Ishikawa (cell line): ENCODE data around the gene LRRC49.

ENCODE experiments used
- CEBPB ChIP-seq: IDR thresholded peaks from 2 replicates; pipeline ENCODE4 v1.6.1; 2012
- CREB1 ChIP-seq: IDR thresholded peaks from 2 replicates; pipeline ENCODE4 v1.6.1; 2012; ENCODE audit warnings: low read depth
- EGR1 ChIP-seq: IDR thresholded peaks from 2 replicates; pipeline ENCODE4 v1.6.1; 2012
- EP300 ChIP-seq: IDR thresholded peaks from 2 replicates; pipeline ENCODE4 v1.6.1; 2012; ENCODE audit warnings: borderline replicate concordance
- FOXM1 ChIP-seq: IDR thresholded peaks from 2 replicates; pipeline ENCODE4 v1.6.1; 2012; ENCODE audit warnings: low read depth, borderline replicate concordance
- MAX ChIP-seq: IDR thresholded peaks from 2 replicates; pipeline ENCODE4 v1.6.1; 2012
- NFIC ChIP-seq: IDR thresholded peaks from 2 replicates; pipeline ENCODE4 v1.6.1; 2012
- RAD21 ChIP-seq: IDR thresholded peaks from 2 replicates; pipeline ENCODE4 v1.6.1; 2012; ENCODE audit warnings: low read depth
- REST ChIP-seq: IDR thresholded peaks from 2 replicates; pipeline ENCODE4 v1.6.1; 2012; ENCODE audit warnings: low read depth, mild to moderate bottlenecking
- TAF1 ChIP-seq: IDR thresholded peaks from 2 replicates; pipeline ENCODE4 v1.6.1; 2012; ENCODE audit warnings: low read depth, mild to moderate bottlenecking
- TCF12 ChIP-seq: IDR thresholded peaks from 2 replicates; pipeline ENCODE4 v1.6.1; 2012; ENCODE audit warnings: low read depth
- TEAD4 ChIP-seq: IDR thresholded peaks from 2 replicates; pipeline ENCODE4 v1.6.1; 2012
- YY1 ChIP-seq: IDR thresholded peaks from 2 replicates; pipeline ENCODE4 v1.6.1; 2012; ENCODE audit warnings: low read depth
- ZBTB7A ChIP-seq: IDR thresholded peaks from 2 replicates; pipeline ENCODE4 v1.6.1; 2012; ENCODE audit warnings: low read depth
- TF ChIP-seq, protein P1 (sequence below): IDR thresholded peaks from 2 replicates; pipeline ENCODE4 v1.6.1; 2012

LRRC49 gene, protein sequence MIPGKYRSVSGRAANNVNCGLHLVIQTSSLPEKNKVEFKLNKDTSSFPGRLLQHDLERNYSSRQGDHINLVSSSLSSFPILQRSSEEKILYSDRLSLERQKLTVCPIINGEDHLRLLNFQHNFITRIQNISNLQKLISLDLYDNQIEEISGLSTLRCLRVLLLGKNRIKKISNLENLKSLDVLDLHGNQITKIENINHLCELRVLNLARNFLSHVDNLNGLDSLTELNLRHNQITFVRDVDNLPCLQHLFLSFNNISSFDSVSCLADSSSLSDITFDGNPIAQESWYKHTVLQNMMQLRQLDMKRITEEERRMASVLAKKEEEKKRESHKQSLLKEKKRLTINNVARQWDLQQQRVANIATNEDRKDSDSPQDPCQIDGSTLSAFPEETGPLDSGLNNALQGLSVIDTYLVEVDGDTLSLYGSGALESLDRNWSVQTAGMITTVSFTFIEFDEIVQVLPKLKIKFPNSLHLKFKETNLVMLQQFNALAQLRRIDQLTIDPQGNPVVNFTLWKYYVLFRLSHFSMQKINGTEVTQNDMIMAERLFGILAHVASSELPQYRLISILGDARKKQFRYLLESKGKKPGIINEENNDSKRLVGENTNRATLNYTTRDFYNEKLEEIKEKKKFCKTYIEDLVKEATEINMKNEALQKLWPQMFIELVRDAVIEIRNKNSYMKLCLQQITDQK

GRCh38 chr15:70892002-70892911 lies at the start of gene LRRC49, which contains the start of gene THAP10:
LRRC49 (plus strand) TSS chr15:70892826; CDS start chr15:70892895, 69 bp downstream.
THAP10 (minus strand) TSS chr15:70892433; CDS start chr15:70892272, 161 bp downstream.
- TF ChIP-seq FOXM1, result peak; percentile 67; the same call in 1 of the 2 replicates
- peak; percentile 29; the same call in 1 of the 2 replicates for TF ChIP-seq TEAD4
- no peak for TF ChIP-seq CREB1
- TF ChIP-seq ZBTB7A, result peak; percentile 58
- TF ChIP-seq RAD21, result no peak
- TF ChIP-seq EP300, result no peak
- no peak for TF ChIP-seq REST
- peak; percentile 61 for TF ChIP-seq MAX
- TF ChIP-seq EGR1, result no peak
- TF ChIP-seq NFIC, result 0 out of 2 replicates have a peak, but pooled peaks have one; percentile 4
- peak; percentile 75; the same call in 1 of the 2 replicates for TF ChIP-seq YY1
- no peak for TF ChIP-seq CEBPB
- TF ChIP-seq TAF1, result peak; percentile 70
- TF ChIP-seq, protein P1, sequence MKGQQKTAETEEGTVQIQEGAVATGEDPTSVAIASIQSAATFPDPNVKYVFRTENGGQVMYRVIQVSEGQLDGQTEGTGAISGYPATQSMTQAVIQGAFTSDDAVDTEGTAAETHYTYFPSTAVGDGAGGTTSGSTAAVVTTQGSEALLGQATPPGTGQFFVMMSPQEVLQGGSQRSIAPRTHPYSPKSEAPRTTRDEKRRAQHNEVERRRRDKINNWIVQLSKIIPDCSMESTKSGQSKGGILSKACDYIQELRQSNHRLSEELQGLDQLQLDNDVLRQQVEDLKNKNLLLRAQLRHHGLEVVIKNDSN, result peak; percentile 48; the same call in 1 of the 2 replicates
- peak; percentile 61 for TF ChIP-seq TCF12

DNA sequence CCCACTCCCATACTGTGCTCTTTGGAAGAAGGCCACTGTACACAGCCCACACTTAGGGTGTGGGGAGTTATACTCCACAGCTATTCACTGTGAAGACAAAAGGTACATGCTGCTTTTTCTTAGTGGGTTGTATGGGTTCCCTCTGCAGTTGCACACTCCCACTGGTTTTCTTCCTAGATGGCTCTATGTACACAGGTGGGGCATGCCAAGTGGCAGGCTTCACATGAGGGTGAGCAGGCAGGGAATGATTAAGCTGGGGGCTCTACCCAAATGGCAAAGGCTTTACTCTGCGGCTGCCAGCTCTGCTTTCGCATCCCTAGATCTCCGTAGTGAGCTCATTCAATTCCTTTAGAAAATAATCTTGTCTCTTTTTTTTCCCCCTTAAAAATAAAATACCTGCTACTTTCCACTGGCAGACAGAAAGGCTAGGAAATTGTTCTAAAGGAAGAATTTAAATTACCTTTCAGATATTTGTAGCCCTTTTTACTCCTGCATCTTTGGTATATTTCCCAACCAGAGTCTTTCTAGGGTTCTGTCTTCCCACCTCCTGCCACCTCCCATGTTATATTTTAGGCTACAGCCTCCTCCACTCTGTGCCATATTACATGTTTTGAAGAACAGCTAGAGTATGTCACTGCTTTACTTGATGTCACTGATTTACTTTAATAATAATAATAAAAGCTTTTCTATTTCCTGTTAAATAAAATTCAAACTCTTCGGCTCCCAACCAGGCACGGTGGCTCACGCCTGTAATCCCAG lies 46.8 kb upstream of the LRRC49 start:
- TF ChIP-seq ZBTB7A, result no peak
- no peak for TF ChIP-seq CREB1
- TF ChIP-seq, protein P1, result no peak
- no peak for TF ChIP-seq TAF1
- TF ChIP-seq REST, result no peak
- no peak for TF ChIP-seq EP300

DNA sequence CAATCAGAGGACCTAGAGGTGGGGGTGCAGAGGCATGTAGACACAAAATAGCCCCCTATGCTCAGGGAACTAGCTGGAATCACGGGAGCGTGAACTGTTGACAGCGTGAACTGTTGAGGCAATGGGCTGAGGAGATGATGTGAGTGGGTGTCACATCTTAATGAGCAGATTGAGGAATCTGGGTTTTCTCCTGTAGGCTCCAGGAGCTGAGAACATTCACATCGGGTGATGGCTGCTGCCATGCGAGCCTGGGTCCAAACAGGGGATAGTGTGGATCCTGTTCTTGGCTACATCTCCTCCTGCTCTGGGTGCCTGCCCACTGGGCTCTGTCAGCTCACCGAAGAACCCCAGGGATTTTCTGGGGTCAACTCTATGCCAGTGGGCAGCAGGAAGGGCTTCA lies 40.7 kb upstream of the LRRC49 start:
- TF ChIP-seq REST, result no peak
- TF ChIP-seq RAD21, result no peak
- no peak for TF ChIP-seq TEAD4
- no peak for TF ChIP-seq TCF12
- no peak for TF ChIP-seq ZBTB7A
- no peak for TF ChIP-seq CREB1
- TF ChIP-seq YY1, result no peak
- TF ChIP-seq EGR1, result no peak
- no peak for TF ChIP-seq TAF1
- TF ChIP-seq EP300, result no peak
